Measurements from ENCODE around the gene NBDY.

DNA sequence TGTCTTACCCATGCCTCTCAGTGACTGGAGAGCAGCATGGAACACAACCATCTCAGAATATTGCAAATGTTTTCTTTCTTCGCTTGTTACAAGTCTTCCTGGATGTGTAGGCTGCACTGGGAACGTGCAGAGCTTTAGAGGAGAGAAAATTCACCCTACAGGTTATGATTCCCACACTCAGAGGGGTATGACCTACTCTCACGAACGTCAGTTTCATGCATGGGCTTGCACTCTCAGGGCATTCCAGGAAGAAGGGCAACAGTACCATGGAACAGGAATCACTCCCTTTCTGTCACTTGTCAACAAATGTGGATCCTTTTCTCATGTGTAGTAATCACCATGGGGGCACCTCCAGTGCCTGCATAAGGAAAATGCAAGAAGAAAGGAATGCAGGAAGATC, 75.8 kb downstream of the NBDY start:
- TF ChIP-seq ZNF8 (CRISPR knock-in tag; IDR thresholded peaks at IDR 0.05): no peak
- TF ChIP-seq PPARA (CRISPR knock-in tag; IDR thresholded peaks at IDR 0.05; ENCODE audit: borderline replicate concordance): no peak
- no peak for TF ChIP-seq ARNTL (CRISPR knock-in tag; IDR thresholded peaks at IDR 0.05; ENCODE audit: borderline replicate concordance, low read depth)
- TF ChIP-seq ZC3H10 (CRISPR knock-in tag; IDR thresholded peaks at IDR 0.05): no peak
- no peak for TF ChIP-seq RARB (CRISPR knock-in tag; IDR thresholded peaks at IDR 0.05)
- no peak for TF ChIP-seq ESRRG (CRISPR knock-in tag; IDR thresholded peaks at IDR 0.05)
- TF ChIP-seq TCF4 (CRISPR knock-in tag; IDR thresholded peaks at IDR 0.05; ENCODE audit: borderline replicate concordance): no peak
- no peak for TF ChIP-seq TOX (CRISPR knock-in tag; IDR thresholded peaks at IDR 0.05; ENCODE audit: borderline replicate concordance)
- no peak for TF ChIP-seq CSDC2 (CRISPR knock-in tag; IDR thresholded peaks at IDR 0.05)
